GM12875 (cell line): ENCODE results near the gene RAB14.
A peak's percentile ranks its signal among the peaks of the same experiment; 100 is the strongest.

Experiments used
- H3K4me3 ChIP-seq: one replicate; pipeline ENCODE4 v1.5.1; 2011; ENCODE audit warnings: low read depth, low read length, control low read depth
- CTCF ChIP-seq: IDR thresholded peaks from 2 replicates; pipeline ENCODE4 v1.5.1; 2011; ENCODE audit warnings: low read depth, mild to moderate bottlenecking, control low read depth, inconsistent platforms, low read length, moderate library complexity, borderline replicate concordance; ENCODE audit not compliant: insufficient read depth

The RAB14 gene

GRCh38 chr9:121230256-121230655 is 28.6 kb upstream of the RAB14 start:
- H3K4me3 ChIP-seq, result no peak overlapping the region
- no peak for TF ChIP-seq CTCF

GRCh38 chr9:121227862-121228261 is 26.2 kb upstream of the RAB14 start:
- H3K4me3 ChIP-seq, result no peak overlapping the region
- TF ChIP-seq CTCF, result no peak

GRCh38 chr9:121226175-121226574 is 24.5 kb upstream of the RAB14 start:
- no peak overlapping the region for H3K4me3 ChIP-seq
- no peak for TF ChIP-seq CTCF

DNA sequence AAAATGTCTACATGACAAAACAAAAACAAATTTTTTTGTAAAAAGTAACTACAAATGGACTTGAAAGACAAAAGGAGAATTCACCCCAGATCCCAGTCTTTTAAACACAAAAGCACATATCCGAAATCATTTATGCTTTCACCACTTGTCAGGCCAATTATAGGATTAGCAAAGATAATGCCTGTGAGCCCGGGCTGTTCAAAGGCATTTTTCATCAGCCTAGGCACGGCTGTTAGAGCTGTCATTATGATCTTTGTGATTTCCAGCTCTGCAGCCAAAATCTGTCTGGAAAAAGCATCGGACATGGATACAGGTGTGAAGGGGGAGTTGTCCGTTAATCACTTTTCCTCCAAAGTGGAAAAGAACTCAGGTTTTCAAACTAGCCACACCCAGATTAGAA is 23.6 kb upstream of the RAB14 start:
- TF ChIP-seq CTCF, result no peak

DNA sequence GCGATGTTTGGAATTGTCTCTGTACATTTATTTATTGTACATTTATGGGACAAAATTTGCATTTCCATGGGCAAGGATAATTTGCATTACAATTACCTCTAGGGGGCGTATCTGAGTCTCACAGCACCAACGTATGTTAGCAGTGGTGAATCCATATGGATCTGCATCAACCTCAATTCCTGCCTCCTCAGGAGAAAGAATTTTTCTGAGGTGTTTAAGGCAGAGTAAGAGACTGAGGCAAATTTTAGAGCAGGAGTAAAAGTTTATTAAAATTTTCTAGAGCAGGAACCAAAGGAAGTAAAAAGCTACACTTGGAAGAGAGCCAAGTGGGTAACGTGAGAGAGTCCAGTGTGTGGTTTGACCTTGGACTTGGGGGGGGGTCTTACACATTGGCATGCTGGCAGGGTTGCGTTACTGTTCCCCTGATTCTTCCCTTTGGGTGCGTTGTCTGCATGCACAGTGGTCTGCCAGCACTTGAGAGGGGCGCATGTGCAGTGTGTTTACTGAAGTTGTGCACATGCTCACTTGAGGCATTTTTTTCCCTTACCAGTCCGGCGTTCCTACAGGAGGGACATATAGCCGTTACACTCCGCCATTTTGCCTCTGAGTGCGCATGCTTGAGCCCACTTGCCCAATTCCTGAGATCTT is 21.0 kb upstream of the RAB14 start:
- TF ChIP-seq CTCF, result peak; percentile 41; the same call in 1 of the 2 replicates
- H3K4me3 ChIP-seq, result no peak overlapping the region

More for the DNA sequence above, 23.6 kb upstream of the RAB14 start:
- H3K4me3 ChIP-seq, result no peak overlapping the region

DNA sequence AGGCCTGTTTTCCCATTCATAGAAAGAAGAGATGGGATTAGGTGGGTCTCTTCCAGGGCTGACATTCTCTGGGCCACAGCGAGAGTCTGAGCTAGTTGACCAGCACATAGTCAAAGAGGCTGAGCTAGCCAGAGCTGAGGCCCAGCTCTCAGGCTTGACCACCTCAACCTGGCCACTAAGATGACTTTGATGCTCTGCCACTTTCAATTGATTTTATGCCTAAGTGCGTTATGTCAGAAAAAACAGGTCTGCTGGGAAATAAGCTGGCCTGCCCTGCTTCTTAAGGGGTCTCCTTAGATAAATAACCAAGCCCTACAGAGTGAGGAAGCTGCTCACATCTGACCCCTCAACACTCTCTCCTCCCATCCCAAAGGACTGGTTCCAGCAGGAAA is 20.0 kb upstream of the RAB14 start:
- no peak overlapping the region for H3K4me3 ChIP-seq
- no peak for TF ChIP-seq CTCF

DNA sequence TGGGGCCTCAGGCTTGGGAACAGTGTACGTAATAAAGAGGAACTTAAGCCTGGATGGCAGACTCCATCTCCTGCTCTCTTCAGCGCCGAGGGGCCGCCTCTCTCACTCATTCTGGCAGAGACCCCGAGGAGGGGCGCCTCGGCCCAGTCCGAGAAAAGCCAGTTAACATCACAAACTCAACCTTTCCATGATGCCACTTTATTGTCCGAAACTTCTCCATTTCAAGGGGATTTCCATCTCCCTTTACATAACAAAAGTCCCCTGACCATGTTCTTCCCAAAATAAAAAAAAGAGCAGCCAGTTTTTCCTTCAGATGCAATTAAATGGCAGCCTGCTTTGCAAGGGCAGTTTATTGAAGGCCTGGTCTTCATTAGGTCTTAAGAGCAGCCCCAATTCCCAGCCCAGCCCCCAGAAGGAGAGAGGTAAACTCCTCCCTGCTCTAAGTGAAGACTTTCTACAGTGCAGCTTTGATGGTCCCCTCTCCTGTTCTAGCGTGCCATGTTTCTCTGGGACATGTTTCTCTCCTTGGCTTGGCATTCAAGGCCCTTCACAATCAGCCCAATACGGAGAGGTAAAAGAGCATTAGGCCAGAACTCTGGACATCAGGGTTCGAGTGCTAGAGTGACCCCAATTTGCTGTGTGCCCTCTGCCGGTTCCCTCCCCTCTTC is 19.5 kb upstream of the RAB14 start:
- no peak overlapping the region for H3K4me3 ChIP-seq
- TF ChIP-seq CTCF, result no peak
